Measurements from ENCODE around the gene EFEMP2. TPM values are rescaled to one million over a fixed set of nuclear protein-coding genes. Genes with fewer than 3 reads are reported as not detected.

Gene EFEMP2
- total and polyA plus RNA-seq, 4 experiments from 2014 or later = 0.40 to 8.3 (median 3.3) TPM

DNA sequence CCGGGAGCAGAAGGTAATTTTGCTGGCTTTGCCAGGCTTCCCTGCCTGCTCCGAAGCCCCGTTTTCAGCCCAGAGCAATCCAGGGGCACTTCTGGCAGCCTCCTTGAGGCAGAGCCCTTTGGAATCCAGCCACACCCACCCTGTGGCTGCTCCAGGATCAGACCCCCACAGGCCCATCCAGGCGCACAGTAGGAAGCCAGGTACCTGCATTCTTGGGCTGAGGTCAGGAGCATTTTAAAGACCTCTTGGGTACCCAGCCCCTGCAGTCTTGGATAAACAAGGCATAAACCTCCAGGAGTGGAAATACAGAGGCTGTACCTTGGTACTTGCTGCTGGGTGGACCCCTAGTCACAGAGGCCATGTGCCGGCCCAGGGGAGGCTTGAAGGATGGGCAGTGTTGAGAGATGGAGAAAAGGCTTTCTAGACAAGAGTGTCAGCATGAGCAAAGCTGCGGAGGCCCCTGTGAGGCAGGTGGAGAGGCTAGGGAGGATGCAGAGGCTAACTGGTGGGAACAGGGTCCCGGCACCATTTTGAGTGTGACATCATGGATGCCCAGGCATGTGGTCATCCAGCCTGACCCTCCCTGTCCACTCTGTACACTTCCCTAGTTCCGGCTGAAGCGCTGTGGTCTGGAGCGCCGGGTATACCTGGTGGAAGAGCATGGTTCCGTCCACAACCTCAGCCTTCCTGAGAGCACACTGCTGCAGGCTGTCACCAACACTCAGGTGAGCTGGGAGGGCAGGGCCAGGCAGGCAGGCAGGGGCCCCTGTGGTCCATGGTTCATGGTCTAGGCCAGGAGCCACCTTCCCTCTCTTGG is 8.5 kb downstream of the EFEMP2 start:
- Mint-ChIP-seq H3K4me1 (peaks cover 8 to 35% (median 17%) of the 10 kb centered on the region in 4 donors), H3K27ac (peak overlapping the region in 2 of 7 donors; percentile 77 to 84), H3K9me3 (no peaks in the 10 kb centered on the region), H3K27me3 (no peaks in the 10 kb centered on the region), H3K4me3 (no peak overlapping the region), H3K36me3 (peaks cover 18 to 50% of the 10 kb centered on the region in 2 donors)
- no peak for DNase-seq
- no peaks in the 10 kb centered on the region for H3K27me3 ChIP-seq (ENCODE audit: insufficient read depth, low read length)
- H3K4me1 ChIP-seq (ENCODE audit: insufficient read depth, low read length) = peaks cover 26% of the 10 kb centered on the region
- H3K4me3 ChIP-seq (ENCODE audit: low read length in 2 of 2) = no peak overlapping the region
- H3K36me3 ChIP-seq (ENCODE audit: insufficient read depth, low read length) = peaks cover 45% of the 10 kb centered on the region
- POLR2A ChIA-PET (ENCODE audit: partially characterized antibody) = interaction anchor here (0.5 to 8.5 kb wide), 3 partner anchors 10 to 420 kb away, joined by 3 to 435 read pairs (median 11); partner anchors contain the start of genes CCDC85B, CTSW and FIBP
- CTCF ChIA-PET (ENCODE audit: partially characterized antibody) = interaction anchor here (11.0 kb wide), 1 partner anchor 23 kb away, joined by 281 read pairs; the partner anchor contains the start of genes CCDC85B and FIBP
- no peaks in the 10 kb centered on the region for H3K9me3 ChIP-seq (ENCODE audit: control insufficient read depth in 1 of 2, low read length in 2 of 2)
- H3K27ac ChIP-seq (ENCODE audit: low read depth, low read length) = no peak overlapping the region
- intact Hi-C loops (cut with micrococcal nuclease) = no loop called here

DNA sequence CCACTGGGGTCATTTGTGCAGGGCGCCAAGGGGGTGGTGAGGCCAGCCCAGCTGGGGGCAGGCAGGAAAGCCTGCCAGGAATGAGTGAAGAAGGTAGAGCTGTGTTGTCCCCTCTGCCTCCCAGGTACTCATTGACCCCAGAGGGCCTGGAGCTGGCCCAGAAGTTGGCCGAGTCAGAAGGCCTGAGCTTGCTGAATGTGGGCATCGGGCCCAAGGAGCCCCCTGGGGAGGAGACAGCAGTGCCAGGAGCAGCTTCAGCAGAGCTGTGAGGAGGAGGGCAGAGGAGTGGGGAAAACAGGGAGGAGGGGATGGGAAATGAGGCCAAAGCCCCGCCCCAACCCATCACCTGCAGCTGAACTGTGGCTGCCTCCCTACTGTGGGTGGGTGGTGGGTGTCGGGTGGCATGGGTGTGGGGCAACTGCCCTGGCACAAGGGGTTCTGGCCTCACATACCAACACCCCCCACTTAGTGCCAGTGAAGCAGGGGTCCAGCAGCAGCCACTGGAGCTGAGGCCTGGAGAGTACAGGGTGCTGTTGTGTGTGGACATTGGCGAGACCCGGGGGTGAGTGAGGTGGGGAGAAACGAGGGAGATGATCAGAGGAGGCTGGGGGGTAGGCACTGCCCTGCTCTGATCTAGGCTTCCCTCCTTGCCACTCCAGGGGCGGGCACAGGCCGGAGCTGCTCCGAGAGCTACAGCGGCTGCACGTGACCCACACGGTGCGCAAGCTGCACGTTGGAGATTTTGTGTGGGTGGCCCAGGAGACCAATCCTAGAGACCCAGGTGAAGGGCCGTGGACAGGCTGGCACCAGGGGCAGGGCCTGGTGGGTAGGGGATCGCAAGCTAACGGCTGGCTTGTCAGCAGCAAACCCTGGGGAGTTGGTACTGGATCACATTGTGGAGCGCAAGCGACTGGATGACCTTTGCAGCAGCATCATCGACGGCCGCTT is 9.4 kb downstream of the EFEMP2 start:
- H3K4me1 ChIP-seq (ENCODE audit: insufficient read depth, low read length) = peaks cover 33% of the 10 kb centered on the region
- DNase-seq = no peak
- intact Hi-C loops (cut with micrococcal nuclease) = no loop called here
- Mint-ChIP-seq H3K27me3 (no peaks in the 10 kb centered on the region), H3K27ac (peak overlapping the region in 1 of 7 donors; percentile 72), H3K36me3 (peaks cover 18 to 54% of the 10 kb centered on the region in 2 donors), H3K4me1 (peaks cover 13 to 43% (median 25%) of the 10 kb centered on the region in 4 donors), H3K4me3 (peak overlapping the region in 3 of 8 donors; percentile 60 to 70 (median 61)), H3K9me3 (no peaks in the 10 kb centered on the region)
- no peak overlapping the region for H3K27ac ChIP-seq (ENCODE audit: low read depth, low read length)
- H3K4me3 ChIP-seq (ENCODE audit: low read length in 2 of 2) = no peak overlapping the region
- no peaks in the 10 kb centered on the region for H3K9me3 ChIP-seq (ENCODE audit: control insufficient read depth in 1 of 2, low read length in 2 of 2)
- H3K27me3 ChIP-seq (ENCODE audit: insufficient read depth, low read length) = no peaks in the 10 kb centered on the region
- POLR2A ChIA-PET (ENCODE audit: partially characterized antibody) = interaction anchor here (0.5 to 8.5 kb wide), 6 partner anchors 8 to 419 kb away, joined by 3 to 435 read pairs (median 9); partner anchors contain the start of genes CCDC85B, CTSW and FIBP
- peaks cover 45% of the 10 kb centered on the region for H3K36me3 ChIP-seq (ENCODE audit: insufficient read depth, low read length)
- CTCF ChIA-PET (ENCODE audit: partially characterized antibody) = interaction anchor here (11.0 kb wide), 1 partner anchor 24 kb away, joined by 281 read pairs; the partner anchor contains the start of genes CCDC85B and FIBP

DNA sequence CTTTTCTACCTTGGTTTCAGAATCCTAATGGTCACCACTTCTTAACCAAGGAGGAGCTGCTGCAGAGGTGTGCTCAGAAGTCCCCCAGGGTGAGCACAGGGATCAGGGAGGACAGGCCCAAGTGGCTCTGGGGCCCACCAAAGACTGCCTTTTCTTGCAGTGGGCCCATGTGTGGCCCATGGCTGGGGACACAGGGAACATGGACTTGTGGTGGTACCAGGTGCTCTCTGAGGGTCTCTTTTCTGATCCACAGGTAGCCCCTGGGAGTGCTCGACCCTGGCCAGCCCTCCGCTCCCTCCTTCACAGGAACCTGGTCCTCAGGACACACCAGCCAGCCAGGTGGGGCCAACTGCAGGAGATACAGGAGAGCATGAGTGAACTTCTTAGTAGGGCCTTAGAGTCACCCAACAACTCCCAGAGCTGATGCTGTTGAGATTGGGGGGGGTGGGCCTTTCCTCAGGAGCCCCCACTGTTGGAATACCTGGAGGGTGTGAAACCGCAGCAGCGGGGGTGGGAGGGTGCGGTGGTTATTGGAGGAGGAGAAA is 10.3 kb downstream of the EFEMP2 start:
- H3K27me3 Mint-ChIP-seq = no peaks in the 10 kb centered on the region
- no peaks in the 10 kb centered on the region for H3K9me3 Mint-ChIP-seq
- intact Hi-C loops (cut with micrococcal nuclease) = no loop called here
- no peaks in the 10 kb centered on the region for H3K9me3 ChIP-seq (ENCODE audit: control insufficient read depth in 1 of 2, low read length in 2 of 2)
- H3K27ac ChIP-seq (ENCODE audit: low read depth, low read length) = peak overlapping the region; percentile 11
- ChIA-PET POLR2A (ENCODE audit: partially characterized antibody) (interaction anchor here (0.7 to 8.5 kb wide), 6 partner anchors 9 to 140 kb away, joined by 3 to 435 read pairs (median 9); partner anchors contain the start of genes BANF1, CCDC85B, CTSW and EIF1AD), CTCF (ENCODE audit: partially characterized antibody) (interaction anchor here (3.4 to 11.0 kb wide), 2 partner anchors 25 to 30 kb away, joined by 18 to 281 read pairs; partner anchors contain the start of genes CCDC85B, FIBP and SNX32)
- no peaks in the 10 kb centered on the region for H3K27me3 ChIP-seq (ENCODE audit: insufficient read depth, low read length)
- H3K27ac Mint-ChIP-seq = peak overlapping the region in 4 of 7 donors; percentile 12 to 92 (median 54)
- no peak overlapping the region for H3K4me3 ChIP-seq (ENCODE audit: low read length in 2 of 2)
- H3K4me1 Mint-ChIP-seq = peaks cover 13 to 43% (median 27%) of the 10 kb centered on the region in 4 donors
- peaks cover 33% of the 10 kb centered on the region for H3K4me1 ChIP-seq (ENCODE audit: insufficient read depth, low read length)
- DNase-seq = no peak
- peaks cover 45% of the 10 kb centered on the region for H3K36me3 ChIP-seq (ENCODE audit: insufficient read depth, low read length)
- H3K36me3 Mint-ChIP-seq = peaks cover 17 to 56% of the 10 kb centered on the region in 2 donors
- H3K4me3 Mint-ChIP-seq = peak overlapping the region in 5 of 8 donors; percentile 29 to 99 (median 70)

DNA sequence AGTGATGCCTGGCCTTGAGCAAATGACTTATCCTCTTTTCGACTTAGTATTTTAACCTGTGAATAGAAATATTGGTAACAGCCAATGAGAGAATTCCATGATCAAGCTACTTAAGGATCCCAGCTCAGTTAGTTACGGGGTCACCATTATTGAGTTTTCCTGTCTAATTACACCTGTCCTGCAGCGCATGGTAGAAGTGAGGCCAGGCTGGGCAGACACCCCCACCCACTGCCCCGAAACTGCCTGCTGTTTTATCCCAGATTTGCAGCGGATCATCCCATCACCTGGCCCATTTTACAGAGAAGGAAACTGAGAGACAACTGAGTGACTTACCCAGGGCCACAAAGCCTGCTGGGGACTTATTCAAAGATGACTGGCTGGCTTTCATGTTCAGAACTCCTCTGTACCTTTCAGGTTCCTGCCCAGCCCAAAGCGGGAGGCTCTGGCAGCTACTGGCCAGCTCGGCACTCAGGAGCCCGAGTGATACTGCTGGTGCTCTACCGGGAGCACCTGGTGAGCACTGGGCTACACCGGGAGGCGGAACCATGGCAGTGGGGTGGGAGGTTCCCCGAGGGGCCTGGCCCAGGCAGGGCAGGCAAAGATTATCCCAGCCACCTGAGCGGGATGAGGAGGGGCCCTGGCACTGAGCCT is 10.9 kb downstream of the EFEMP2 start:
- ChIA-PET POLR2A (ENCODE audit: partially characterized antibody) (interaction anchor here (1.1 to 8.5 kb wide), 13 partner anchors 10 to 363 kb away, joined by 3 to 435 read pairs (median 26); partner anchors contain the start of genes BANF1, CCDC85B, CTSW and EFEMP2), CTCF (ENCODE audit: partially characterized antibody) (interaction anchor here (0.9 to 11.0 kb wide), 4 partner anchors 8 to 99 kb away, joined by 3 to 281 read pairs (median 10); partner anchors contain the start of genes CCDC85B, FIBP and SNX32)
- Mint-ChIP-seq H3K27ac (peak overlapping the region in 6 of 7 donors; percentile 68 to 92 (median 85)), H3K9me3 (peaks cover 0 to 1% (median 0%) of the 10 kb centered on the region in 8 donors), H3K27me3 (no peaks in the 10 kb centered on the region), H3K4me3 (peak overlapping the region; percentile 93 to 99 (median 96)), H3K36me3 (peaks cover 18 to 54% of the 10 kb centered on the region in 2 donors), H3K4me1 (peaks cover 15 to 42% (median 29%) of the 10 kb centered on the region in 4 donors)
- Histone ChIP-seq H3K36me3 (ENCODE audit: insufficient read depth, low read length) (peaks cover 45% of the 10 kb centered on the region), H3K27ac (ENCODE audit: low read depth, low read length) (peak overlapping the region; percentile 85), H3K4me1 (ENCODE audit: insufficient read depth, low read length) (peaks cover 35% of the 10 kb centered on the region), H3K9me3 (ENCODE audit: control insufficient read depth in 1 of 2, low read length in 2 of 2) (no peaks in the 10 kb centered on the region), H3K27me3 (ENCODE audit: insufficient read depth, low read length) (no peaks in the 10 kb centered on the region), H3K4me3 (ENCODE audit: low read length in 2 of 2) (peak overlapping the region in 1 of 2 donors; percentile 81)
- intact Hi-C loops (cut with micrococcal nuclease) = no loop called here
- DNase-seq = no peak

DNA sequence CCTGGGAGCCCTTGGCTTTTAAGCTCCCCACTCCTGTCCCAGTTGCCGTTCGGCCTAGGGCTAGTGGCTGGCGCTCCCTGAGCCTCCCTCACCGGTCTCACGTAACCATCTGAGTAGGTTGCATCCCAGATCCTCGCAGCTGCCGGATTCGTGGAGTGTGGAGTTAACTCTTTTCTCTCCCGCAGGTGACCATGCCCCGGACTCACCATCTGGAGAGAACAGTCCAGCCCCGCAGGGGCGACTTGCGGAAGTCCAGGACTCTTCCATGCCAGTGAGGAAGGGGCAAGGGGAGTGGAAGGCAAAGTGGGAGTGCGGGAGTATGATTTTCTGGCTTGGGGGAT is 11.5 kb downstream of the EFEMP2 start:
- intact Hi-C loops (cut with micrococcal nuclease) = no loop called here
- peaks cover 40% of the 10 kb centered on the region for H3K4me1 ChIP-seq (ENCODE audit: insufficient read depth, low read length)
- H3K27me3 Mint-ChIP-seq = no peaks in the 10 kb centered on the region
- peak overlapping the region; percentile 85 for H3K27ac ChIP-seq (ENCODE audit: low read depth, low read length)
- peak overlapping the region; percentile 17 to 81 for H3K4me3 ChIP-seq (ENCODE audit: low read length in 2 of 2)
- H3K4me1 Mint-ChIP-seq = peaks cover 20 to 48% (median 34%) of the 10 kb centered on the region in 4 donors
- H3K4me3 Mint-ChIP-seq = peak overlapping the region; percentile 93 to 99 (median 96)
- no peaks in the 10 kb centered on the region for H3K9me3 ChIP-seq (ENCODE audit: control insufficient read depth in 1 of 2, low read length in 2 of 2)
- DNase-seq = no peak
- peaks cover 0 to 6% (median 0%) of the 10 kb centered on the region in 8 donors for H3K9me3 Mint-ChIP-seq
- POLR2A ChIA-PET (ENCODE audit: partially characterized antibody) = interaction anchor here (1.1 to 8.5 kb wide), 16 partner anchors 10 to 739 kb away, joined by 3 to 435 read pairs (median 23); partner anchors contain the start of genes AP5B1, BANF1, C11orf68 and CCDC85B
- H3K36me3 Mint-ChIP-seq = peaks cover 23 to 57% of the 10 kb centered on the region in 2 donors
- peak overlapping the region; percentile 72 to 92 (median 91) for H3K27ac Mint-ChIP-seq
- CTCF ChIA-PET (ENCODE audit: partially characterized antibody) = interaction anchor here (0.9 to 11.0 kb wide), 8 partner anchors 8 to 145 kb away, joined by 3 to 281 read pairs (median 14); partner anchors contain the start of genes BANF1, CCDC85B, EFEMP2 and EIF1AD
- H3K27me3 ChIP-seq (ENCODE audit: insufficient read depth, low read length) = no peaks in the 10 kb centered on the region
- H3K36me3 ChIP-seq (ENCODE audit: insufficient read depth, low read length) = peaks cover 46% of the 10 kb centered on the region
